M059J (cell line): Measurements from ENCODE around the gene VPS18. TPM values are rescaled to one million over a fixed set of nuclear protein-coding genes. Genes with fewer than 3 reads are reported as not detected.

Experiments used
- DNase-seq: peaks from one replicate; pipeline ENCODE4 v3.0.0-alpha.2; 2012; ENCODE audit warnings: low read depth
- total RNA-seq: library from RNA; depleted of rRNA; stranded (reverse); fragments of >200 nt; shearing (Covaris generic); gene quantifications from 2 replicates; pipeline ENCODE4 v1.2.3, GENCODE V29; 2014

The VPS18 gene
- total RNA-seq, 1 experiment from 2014 or later: 29.9 TPM

DNA sequence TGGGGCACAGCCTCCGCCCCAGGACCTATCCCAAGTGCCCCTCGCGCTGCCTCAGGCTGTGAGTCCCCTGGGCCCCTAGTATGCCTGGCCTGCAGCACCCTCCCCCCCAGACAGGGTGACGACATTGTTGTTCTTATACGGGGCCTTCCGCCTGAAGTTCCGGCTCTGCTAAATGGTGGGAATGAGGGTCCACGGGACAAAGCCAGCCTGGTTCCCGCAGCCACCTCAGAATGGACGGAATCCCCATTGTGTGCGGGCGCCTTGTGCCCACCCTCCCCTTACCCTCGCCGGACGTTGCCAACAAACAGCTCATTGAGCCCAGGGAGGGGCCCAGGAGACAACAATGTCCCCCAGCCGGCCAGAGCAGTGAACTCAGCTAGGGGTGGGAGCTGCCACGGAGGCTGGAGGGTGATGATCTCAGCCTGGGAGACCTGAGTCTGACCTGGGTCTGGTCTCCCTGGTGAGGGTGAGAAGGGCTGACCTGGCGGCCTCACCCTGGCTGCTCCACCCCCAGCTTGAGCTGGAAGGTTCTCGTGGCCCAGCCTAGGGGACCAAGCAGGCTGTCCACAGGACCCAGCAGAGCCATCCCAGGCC, 24.6 kb downstream of the VPS18 start:
- DNase-seq: no peak

DNA sequence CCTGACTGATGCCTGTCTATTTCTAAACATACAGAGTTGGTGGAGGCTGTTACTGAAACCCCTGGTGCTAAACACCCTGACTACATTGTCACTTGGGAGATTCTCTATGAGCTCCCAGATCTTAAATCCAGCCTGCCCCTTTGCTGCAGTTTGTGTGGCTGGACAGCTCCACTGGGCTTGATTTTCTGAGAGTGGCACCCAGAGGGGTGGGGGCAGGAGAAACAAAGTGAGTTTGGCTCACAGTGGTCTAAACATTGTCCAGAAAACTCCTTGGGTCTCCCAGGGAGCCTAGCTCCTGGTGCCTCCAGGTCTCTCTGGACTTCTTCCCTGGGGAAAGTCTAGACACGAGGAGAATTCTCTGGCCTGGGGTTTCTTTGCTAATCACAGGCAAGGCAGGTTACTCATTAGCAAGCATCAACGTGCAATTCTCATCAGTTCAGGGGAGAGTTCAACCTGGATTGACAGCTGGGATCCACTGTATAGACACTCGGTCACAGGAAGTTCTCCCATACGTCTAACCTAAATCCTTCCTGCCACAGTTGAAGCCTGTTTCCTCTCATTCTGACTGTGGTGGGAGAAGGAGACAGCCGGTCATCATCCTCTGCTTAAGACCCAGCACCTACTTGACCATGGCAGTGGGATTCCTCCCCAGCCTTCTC, 27.8 kb downstream of the VPS18 start:
- no peak for DNase-seq

DNA sequence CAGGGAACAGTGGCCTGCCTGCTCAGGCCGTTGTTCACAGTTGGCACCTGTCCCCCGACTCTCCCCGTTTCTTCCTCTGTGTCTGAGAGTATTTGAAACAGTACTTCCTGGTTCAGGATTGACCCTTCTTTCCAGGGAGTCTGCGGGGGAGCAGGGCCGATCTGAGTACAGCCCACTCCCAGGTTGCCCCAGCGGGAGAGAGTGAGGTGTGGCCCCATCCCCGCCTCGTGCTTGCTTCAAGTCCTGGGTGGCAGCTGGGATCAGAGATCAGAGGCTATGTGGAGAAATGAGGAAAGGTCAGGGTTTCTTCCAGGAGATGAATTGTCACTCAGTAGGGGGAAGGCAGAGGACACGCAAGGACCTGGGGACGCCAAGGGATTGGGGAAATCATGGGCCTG, 28.4 kb downstream of the VPS18 start:
- DNase-seq: no peak

DNA sequence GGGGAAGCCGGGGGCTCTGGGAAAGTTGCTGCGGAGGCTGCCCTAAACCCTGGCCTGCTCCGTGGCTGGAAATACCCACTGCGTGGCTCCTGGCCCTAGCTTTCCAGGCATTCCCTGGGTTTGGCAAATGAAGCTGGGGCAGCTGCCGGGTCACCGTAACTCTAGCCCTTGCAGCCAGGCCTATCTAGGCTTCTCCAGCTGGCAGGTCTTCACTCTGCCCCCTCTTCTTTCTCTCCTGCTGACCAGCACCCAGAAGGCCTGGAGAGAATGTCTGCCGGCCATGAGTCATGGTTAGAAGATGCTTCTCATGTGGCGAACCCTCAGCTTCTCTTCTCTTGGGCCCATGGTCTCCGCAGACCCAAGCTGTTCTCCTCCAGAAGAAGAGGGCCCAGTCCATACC, 29.3 kb downstream of the VPS18 start:
- no peak for DNase-seq

DNA sequence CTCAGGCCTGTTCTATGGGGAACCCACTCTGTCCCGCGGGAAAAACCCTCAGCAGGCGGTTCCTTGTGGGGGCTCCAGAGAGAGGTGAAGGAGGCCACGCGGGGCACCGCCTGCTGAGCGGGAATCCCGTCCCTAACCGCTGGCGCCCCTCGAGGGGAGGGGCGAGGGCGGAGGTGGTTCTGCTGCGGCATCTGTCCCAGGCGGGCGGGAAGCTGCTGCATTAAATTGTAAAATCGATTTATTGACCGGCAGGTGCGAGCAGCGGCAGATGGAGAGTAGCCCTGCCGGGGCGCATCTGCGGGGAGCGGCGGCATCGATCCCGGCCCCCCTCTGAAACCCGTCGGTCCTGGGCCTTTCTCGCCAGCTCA, 31.2 kb downstream of the VPS18 start:
- no peak for DNase-seq

DNA sequence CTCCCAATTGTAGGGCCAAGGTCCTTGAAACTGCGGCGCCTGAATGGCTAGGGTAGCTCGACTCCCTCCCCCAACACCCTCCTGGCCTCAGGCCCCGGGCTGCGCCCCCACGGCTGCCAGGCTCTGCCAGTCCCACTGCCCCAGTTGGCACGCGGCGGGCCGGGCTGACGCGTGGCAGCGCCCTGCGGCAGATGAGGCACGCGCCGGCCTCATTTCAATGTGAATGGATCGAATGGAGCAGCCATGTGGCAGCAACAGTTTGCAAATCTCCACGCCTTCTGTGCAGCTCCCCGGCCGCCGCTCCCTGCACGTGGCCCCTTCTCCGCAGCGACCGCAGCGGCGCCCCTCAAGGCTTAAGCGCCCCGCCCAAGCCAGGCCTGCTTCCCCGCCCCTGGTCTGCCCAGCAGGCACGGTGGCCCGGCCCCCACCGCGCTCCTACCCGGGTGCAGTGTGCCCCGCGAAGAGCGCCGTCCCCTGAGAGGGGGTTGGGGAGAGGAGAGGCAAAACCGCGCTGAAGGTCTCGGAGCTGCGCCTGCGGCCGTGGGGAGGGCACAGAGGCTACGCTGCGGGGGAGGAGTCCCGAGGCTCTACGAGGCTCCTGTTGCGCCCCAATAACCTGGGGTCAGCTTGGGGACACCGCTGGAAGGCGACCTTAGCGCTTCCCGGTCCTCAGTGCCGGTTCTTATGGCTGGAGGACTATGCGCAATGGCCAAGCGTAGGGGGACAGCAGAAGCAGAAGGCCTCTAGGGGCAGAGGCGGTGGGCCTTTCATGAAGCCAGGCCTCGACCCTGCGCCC, 31.8 kb downstream of the VPS18 start:
- DNase-seq: no peak

DNA sequence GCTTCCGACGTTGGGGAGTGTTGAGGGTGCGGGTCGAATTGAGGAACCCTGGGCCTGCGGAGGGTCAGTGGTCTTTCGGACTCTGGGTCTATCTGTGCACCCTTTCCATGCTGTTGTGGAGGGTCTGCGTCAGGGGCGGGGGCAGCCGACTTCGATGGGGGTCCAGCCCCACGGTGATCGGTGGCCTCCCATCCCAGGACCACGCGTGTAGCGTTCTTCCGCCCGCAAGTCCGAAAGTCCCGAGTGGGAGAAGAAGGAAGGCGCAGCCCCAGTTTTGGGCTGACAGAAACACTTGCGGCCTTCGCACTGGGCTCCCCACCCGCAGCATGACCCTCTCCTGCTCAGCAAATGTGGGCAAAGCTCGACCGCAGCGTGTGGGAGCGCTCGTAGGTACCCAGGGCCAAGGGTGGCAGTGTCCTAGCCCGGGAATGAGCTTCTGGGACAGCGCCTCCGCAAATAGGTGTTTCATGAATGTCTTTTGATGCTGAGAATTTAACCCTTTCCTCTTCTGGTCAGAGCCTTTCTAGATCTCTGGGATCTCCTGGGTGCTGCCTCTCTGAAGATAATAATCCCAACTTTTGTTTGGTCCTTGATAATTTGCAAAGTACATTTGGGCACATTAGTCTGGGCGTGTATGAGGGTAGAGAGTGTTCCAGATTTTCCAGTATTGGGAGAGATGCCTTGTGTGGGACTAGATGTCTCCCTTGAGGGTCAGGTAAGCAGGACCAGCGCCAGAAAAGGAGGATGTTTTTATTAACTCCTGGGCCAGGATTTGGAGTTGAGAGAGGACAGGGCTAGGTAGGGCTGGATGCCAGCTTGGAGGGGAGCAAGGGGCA, 32.6 kb downstream of the VPS18 start:
- no peak for DNase-seq

DNA sequence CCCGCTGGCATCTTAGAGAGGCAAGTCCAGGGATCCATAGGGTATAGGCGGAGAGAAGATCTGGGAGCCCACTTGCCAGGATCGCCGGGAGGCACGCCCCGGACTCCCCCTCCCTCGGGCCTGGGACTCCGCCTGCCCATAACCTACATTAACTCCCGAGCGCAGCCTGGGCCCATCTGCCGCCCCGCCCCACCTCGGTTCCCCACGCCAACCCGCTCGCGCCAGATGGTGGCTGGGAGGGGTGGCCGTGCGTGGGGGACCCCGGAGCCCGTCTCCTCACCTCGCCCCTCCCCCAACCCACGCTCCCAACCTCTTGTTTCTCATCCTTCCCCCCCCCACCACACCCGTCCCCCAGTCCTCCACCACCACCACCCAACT, 33.2 kb downstream of the VPS18 start:
- no peak for DNase-seq

DNA sequence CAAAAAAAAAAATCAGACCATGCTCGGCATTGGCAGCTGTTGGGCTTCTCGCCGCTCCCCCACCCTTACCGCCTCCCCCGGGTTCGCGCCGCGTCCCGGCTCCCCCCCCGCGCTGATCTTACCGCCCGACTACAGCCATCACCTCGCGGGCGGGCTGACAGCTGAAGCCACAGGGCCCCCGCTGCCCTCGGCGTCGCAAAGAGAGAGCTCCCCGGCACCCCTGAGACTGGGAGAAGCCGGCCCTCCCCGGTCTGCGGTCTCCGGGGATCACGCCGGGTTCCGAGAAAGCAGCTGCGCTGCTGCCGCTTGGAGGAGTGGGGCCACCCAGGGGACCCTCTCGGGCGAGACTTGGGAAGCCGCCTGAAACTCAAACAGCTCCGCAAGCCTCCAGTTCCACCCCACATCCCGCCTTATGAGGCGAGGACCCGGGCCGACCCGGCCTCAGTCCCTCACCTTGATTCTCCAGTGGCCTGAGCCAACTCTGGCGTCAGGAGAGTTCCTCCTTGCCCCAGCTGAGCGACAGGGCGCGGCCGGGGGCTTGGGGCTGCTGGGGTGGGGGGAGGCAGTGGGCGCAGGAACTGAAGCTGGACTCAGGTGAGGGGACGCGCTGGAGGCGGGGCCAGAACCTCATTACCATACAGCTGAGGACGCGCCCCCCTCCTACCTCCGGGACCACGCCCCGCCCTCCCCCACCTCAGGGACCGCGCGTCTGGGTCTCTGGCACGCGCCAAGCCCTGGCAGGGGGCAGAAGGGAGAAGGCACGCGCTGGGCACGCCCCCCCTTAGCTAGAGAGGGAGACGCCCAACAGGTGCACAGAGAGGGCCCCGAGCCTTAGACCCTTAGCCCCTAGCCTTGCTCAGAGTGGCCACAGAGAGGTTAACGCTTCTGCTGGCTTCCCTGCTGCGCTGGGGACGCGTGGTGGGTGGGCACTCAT, 33.9 kb downstream of the VPS18 start:
- no peak for DNase-seq

DNA sequence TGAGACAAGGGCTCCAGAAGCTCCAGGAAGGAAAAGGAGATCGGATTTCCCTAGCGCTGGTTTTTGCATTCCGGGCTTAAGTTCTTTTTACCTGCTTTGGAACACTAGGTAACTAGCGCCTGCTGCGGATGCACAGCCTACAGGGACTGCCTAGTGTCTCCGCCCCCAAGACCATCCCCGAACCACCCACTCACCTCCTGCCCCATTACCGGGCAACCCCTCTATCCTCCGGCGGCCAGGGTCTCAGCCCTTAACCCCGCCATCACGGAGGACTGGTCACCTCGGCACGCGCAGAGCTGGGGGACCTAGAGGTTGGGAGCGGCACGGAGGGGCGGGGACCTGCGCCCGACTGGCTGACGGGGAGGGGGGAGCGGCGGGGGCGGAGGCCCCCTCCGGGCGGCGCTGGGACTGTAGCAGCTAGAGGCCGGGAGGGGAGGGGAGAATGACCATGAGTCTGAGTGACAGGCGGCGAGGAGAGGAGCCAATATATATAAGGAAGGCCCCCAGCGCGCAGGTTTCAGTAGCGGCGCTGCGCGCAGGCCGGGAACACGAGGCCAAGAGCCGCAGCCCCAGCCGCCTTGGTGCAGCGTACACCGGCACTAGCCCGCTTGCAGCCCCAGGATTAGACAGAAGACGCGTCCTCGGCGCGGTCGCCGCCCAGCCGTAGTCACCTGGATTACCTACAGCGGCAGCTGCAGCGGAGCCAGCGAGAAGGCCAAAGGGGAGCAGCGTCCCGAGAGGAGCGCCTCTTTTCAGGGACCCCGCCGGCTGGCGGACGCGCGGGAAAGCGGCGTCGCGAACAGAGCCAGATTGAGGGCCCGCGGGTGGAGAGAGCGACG, 34.8 kb downstream of the VPS18 start, which contains the start of gene DLL4:
DLL4 (plus strand) TSS at position 520 of the 839 bp plus-strand sequence. CDS start 329 bp downstream, outside the sequence.
- peak; percentile 75 for DNase-seq

DNA sequence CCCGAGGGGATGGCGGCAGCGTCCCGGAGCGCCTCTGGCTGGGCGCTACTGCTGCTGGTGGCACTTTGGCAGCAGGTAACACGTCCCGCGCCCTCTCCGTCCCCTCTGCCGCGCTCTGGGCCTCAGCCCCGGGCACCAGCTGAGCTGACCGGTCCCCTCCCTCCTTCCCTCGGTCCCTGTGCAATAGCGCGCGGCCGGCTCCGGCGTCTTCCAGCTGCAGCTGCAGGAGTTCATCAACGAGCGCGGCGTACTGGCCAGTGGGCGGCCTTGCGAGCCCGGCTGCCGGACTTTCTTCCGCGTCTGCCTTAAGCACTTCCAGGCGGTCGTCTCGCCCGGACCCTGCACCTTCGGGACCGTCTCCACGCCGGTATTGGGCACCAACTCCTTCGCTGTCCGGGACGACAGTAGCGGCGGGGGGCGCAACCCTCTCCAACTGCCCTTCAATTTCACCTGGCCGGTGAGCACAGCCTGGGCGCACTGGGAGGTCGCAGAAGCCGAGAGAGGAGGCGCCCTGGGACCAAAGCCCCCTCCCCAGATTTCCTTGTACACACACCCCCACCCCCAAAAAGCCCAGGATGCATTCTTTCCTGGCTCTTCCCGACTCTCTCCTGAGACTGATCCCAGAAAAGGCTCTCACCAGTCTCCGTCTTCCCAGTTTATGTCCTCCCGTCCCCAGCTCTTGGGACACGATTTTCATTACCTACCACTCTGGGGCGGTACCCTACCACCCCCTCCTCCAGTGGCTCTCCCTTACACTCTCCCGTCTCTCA, 35.6 kb downstream of the VPS18 start:
- peak; percentile 60 for DNase-seq

DNA sequence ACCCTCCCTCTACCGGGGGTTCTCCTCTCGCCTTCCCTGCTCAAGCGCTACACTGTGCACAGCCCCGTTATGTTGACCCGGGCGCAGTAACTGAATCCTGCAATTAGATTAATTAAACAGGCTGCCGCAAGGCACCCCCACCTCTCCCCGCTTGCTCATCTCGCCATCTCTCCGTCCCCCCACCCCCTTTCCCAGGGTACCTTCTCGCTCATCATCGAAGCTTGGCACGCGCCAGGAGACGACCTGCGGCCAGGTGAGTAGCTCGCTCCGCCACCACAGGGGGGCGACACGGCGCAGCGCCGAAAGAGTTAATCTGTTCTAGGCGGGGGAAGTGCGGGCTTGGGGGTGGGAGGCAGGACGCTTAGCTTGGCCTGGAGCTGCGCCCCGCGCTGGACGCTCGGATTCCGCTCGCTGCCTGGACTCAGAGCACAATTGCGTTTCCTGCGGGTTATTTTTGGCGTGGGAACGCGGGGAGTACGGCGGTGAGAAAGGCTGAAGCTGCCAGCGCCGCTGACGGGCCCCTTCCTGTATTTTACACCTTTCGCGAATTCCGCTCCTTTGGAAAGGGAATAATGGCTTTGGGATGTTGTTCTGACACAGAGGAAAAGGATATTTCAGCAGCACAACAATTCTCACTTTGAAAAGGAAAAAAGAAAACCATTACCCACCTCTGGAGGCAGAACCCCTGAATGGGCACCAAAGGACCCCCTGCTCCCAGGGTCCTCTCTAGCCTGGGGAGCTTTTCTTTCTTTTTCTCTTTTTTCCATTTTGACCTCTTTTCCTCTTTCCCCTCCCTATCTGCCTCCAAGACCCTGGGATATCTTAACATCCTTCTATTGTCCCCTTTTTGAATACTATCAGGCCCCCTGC, 36.4 kb downstream of the VPS18 start:
- DNase-seq: no peak

DNA sequence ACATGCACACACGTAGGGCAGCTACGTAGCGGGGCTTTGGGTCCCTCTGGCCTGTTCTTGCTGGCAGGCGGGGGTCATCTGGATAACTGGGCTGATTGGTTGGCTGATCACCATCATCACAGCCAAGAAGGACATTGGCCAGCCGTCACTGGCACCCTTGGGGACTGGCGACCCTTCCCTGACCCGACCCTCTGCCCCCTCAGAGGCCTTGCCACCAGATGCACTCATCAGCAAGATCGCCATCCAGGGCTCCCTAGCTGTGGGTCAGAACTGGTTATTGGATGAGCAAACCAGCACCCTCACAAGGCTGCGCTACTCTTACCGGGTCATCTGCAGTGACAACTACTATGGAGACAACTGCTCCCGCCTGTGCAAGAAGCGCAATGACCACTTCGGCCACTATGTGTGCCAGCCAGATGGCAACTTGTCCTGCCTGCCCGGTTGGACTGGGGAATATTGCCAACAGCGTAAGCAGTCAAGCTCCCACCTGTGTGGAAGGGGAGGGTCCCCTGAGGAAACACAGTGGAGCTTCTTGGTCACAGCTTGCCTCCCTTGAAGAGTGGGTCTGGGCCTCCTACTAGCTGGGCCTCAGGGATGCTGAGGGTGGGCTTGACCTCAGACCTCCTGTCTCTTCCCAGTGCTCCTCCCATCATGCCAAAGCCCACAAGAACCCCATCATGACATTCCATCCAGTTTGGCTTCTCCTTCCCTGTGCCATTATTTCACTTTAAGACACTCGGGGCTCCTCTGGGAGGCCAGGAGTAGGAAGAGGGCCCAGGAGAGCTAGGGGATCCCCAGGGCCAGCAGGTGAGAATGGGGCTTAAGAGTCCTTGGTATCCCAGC, 37.3 kb downstream of the VPS18 start:
- no peak for DNase-seq

DNA sequence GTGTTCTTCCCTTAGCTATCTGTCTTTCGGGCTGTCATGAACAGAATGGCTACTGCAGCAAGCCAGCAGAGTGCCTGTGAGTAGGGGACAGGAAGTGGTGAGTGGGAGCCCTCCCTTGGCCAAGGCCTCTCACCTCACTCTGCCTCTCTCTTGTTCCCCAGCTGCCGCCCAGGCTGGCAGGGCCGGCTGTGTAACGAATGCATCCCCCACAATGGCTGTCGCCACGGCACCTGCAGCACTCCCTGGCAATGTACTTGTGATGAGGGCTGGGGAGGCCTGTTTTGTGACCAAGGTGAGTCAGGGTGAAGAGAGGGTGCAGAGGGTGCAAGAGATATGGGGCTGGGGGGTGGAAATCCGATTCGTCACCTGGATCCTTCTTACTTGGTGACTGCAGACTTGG, 37.9 kb downstream of the VPS18 start:
- no peak for DNase-seq

DNA sequence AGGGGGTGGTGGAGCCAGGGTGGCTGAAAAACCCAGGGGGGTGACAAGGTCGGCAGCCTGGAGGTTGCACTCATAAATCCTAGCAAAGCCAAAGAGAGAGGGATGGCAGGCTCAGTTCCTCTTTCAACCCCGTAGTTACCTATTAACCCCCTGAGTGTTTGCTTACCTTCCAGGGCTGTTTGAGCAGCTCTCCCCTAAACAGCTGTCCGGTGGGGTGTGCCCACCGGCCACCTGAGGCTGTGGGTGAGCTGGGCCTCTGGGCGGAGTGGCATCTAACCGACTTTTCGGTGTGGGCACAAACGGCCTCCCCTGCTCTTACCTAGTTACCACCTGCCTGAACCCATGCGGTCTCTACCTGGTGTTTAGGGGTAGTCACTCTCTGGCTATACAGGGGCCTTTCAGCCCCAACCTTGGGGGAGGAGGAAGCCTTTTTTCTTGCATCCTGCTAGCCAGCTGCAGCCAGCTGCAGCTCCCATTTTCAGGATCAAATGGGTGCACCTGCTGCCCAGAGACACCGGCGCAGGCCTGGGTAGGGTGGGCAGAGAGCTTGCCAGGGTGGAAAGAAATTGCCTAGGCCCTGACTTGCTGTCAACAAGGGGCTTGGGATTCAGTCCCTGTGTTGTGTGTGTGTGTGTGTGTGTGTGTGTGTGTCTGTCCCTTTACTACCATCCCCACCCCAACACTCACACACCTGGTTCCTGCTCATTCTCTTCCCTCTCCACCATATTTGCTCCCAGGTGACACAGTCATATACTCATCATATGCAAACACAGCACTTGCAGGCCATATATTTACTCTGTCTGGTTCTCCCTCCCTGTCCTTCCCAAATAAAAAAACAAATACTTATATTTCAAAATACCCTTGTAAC, 38.6 kb downstream of the VPS18 start:
- DNase-seq: no peak

DNA sequence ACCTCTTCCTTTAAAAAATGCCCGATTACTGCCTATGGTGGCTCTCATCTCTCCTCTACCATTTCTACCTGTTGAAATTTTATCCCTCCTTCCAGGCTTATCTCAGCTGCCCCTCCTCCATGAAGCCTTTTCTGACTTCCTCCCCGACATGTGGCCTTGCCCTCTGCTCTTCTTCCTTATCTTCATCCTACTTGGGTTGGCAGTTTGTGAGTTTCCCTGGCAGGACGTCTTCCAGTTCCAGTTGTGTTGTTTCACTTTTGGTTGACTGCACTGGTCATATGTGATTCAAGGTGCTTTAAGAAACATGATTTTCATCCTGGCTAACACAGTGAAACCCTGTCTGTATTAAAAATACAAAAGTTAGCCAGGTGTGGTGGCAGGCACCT, 39.3 kb downstream of the VPS18 start:
- DNase-seq: no peak
